GM12878 (cell line): ENCODE data around the gene RBM15B. TPM values are rescaled to one million over a fixed set of nuclear protein-coding genes. Genes with fewer than 3 reads are reported as not detected.

Experiments
- ATAC-seq: fragments of 200-7000 bp; cut with Tn5 transposase; 3 replicates; pipeline ENCODE4 v1.9.1; 2020; ENCODE audit warnings: mild to moderate bottlenecking, moderate library complexity
- BruUV-seq: library from RNA; stranded (reverse); fragments of 400-500 nt; replicated peaks from 2 replicates; lab custom pipeline; 2021; lab: Mats Ljungman, UMichigan
- CTCF ChIA-PET: fragments of 300-600 bp; sonication (Branson Sonifier 250); formaldehyde crosslinking; extraction: SDS; loops from one replicate; lab custom pipeline; 2021; ENCODE audit warnings: inconsistent platforms; lab: Yijun Ruan, JAX
- POLR2A ChIA-PET: fragments of 350-600 bp; formaldehyde crosslinking; extraction: SDS; loops from one replicate; lab custom pipeline; 2021; ENCODE audit warnings: inconsistent platforms; lab: Charles Lee
- RAD21 ChIA-PET: fragments of 300-600 bp; sonication (Branson Sonifier 250); formaldehyde crosslinking; loops from one replicate; lab custom pipeline; 2023; ENCODE audit warnings: antibody characterized with exemption; ENCODE audit not compliant: unreplicated experiment; lab: Charles Lee
- SMC1A ChIA-PET: fragments of 300-600 bp; sonication (Branson Sonifier 250); formaldehyde crosslinking; loops from one replicate; lab custom pipeline; 2023; ENCODE audit not compliant: unreplicated experiment, uncharacterized antibody; lab: Charles Lee
- DNase-seq: peaks from one replicate; pipeline ENCODE4 v3.0.0-alpha.2; 2011; ENCODE audit warnings: low read depth, low spot score
- FAIRE-seq: peaks from 3 replicates; lab custom pipeline; 2011; peaks lifted over from hg19 to GRCh38; lab: Jason Lieb, UNC
- H2AFZ ChIP-seq: 2 replicates; pipeline ENCODE4 v1.6.0; 2011; ENCODE audit warnings: low read depth, low read length, control low read depth; ENCODE audit not compliant: control insufficient read depth
- H3K27ac ChIP-seq: 2 replicates; pipeline ENCODE4 v1.5.1; 2011; ENCODE audit warnings: control low read depth; ENCODE audit not compliant: control insufficient read depth, insufficient read depth
- H3K27me3 ChIP-seq, 2 experiments: replicated peaks in 1 of 2; 2 replicates each; pipeline versions ENCODE4 v1.6.0 to v1.6.1; 2011; ENCODE audit warnings: low read length in 1 of 2; ENCODE audit not compliant: control insufficient read depth in 2 of 2, insufficient read depth in 2 of 2
- H3K36me3 ChIP-seq, 2 experiments: 2 replicates each; pipeline ENCODE4 v1.5.1; 2011; ENCODE audit warnings: low read length in 1 of 2; ENCODE audit not compliant: control insufficient read depth in 2 of 2, insufficient read depth in 2 of 2
- H3K4me1 ChIP-seq: 2 replicates; pipeline ENCODE4 v1.6.1; 2011; ENCODE audit warnings: mild to moderate bottlenecking, low read length, moderate library complexity, mixed read lengths; ENCODE audit not compliant: control insufficient read depth, insufficient read depth
- H3K4me2 ChIP-seq: 2 replicates; pipeline ENCODE4 v1.6.0; 2011; ENCODE audit warnings: control low read depth; ENCODE audit not compliant: control insufficient read depth, insufficient read depth
- H3K4me3 ChIP-seq: fragments of 200-600 bp; sonication (generic); 2 replicates; pipeline ENCODE4 v1.5.1; 2016
- H3K79me2 ChIP-seq: 2 replicates; pipeline ENCODE4 v1.6.0; 2011; ENCODE audit warnings: low read length; ENCODE audit not compliant: control insufficient read depth, insufficient read depth
- H3K9ac ChIP-seq: 2 replicates; pipeline ENCODE4 v1.8.0; 2011; ENCODE audit warnings: low read length, control low read depth, mixed read lengths; ENCODE audit not compliant: control insufficient read depth, insufficient read depth
- H3K9me3 ChIP-seq: replicated peaks from 3 replicates; pipeline ENCODE4 v1.5.1; 2011; ENCODE audit warnings: mild to moderate bottlenecking, low read length; ENCODE audit not compliant: control insufficient read depth, insufficient read depth
- H4K20me1 ChIP-seq: 2 replicates; pipeline ENCODE4 v1.6.0; 2011; ENCODE audit not compliant: control insufficient read depth, insufficient read depth
- ATF3 ChIP-seq: IDR thresholded peaks from 2 replicates; pipeline ENCODE4 v1.6.1; 2011; ENCODE audit warnings: low read depth, mild to moderate bottlenecking, low read length, moderate library complexity, borderline replicate concordance; ENCODE audit errors: extremely low read depth
- BCL3 ChIP-seq: IDR thresholded peaks from 2 replicates; pipeline ENCODE4 v1.6.1; 2011; ENCODE audit warnings: borderline replicate concordance, low read depth, mild to moderate bottlenecking, moderate library complexity, low read length; ENCODE audit not compliant: insufficient read depth, poor library complexity, severe bottlenecking
- BHLHE40 ChIP-seq, 2 experiments: fragments of 450-650 bp in 1 of 2; IDR thresholded peaks; 2 replicates each; pipeline ENCODE4 v1.6.1; 2011 to 2017; ENCODE audit warnings: low read depth in 2 of 2, borderline replicate concordance in 1 of 2, improper control_type of control experiment in 1 of 2, low read length in 1 of 2, mild to moderate bottlenecking in 1 of 2
- IKZF1 ChIP-seq: fragments of 450-650 bp; conservative IDR thresholded peaks from 2 replicates; pipeline ENCODE4 v1.6.1; 2017; ENCODE audit warnings: antibody characterized with exemption, mild to moderate bottlenecking
- JUNB ChIP-seq: IDR thresholded peaks from 2 replicates; pipeline ENCODE4 v1.6.1; 2016; ENCODE audit warnings: antibody characterized with exemption, mild to moderate bottlenecking
- MYB ChIP-seq: fragments of 150-350 bp; IDR thresholded peaks from 2 replicates; pipeline ENCODE4 v1.6.1; 2014; ENCODE audit warnings: mild to moderate bottlenecking, low read depth, low read length, borderline replicate concordance
- NFYB ChIP-seq: IDR thresholded peaks from 2 replicates; pipeline ENCODE4 v1.6.1; 2011; ENCODE audit warnings: low read depth, mild to moderate bottlenecking, low read length, improper control_type of control experiment, moderate library complexity; ENCODE audit not compliant: insufficient read depth
- NR2C1 ChIP-seq: fragments of 450-650 bp; IDR thresholded peaks from 2 replicates; pipeline ENCODE4 v1.6.1; 2017; ENCODE audit warnings: antibody characterized with exemption, mild to moderate bottlenecking, moderate library complexity
- PML ChIP-seq: IDR thresholded peaks from 2 replicates; pipeline ENCODE4 v1.6.1; 2012; ENCODE audit warnings: low read length, inconsistent platforms
- RAD51 ChIP-seq: fragments of 450-650 bp; IDR thresholded peaks from 2 replicates; pipeline ENCODE4 v1.6.1; 2016; ENCODE audit warnings: moderate library complexity, mild to moderate bottlenecking, inconsistent platforms
- RUNX3 ChIP-seq: IDR thresholded peaks from 2 replicates; pipeline ENCODE4 v1.6.1; 2012; ENCODE audit warnings: low read length, inconsistent platforms
- SREBF2 ChIP-seq: IDR thresholded peaks from 2 replicates; pipeline ENCODE4 v1.6.1; 2012; ENCODE audit warnings: mild to moderate bottlenecking, low read length
- STAT1 ChIP-seq: fragments of 450-650 bp; conservative IDR thresholded peaks from 2 replicates; pipeline ENCODE4 v1.6.1; 2014; ENCODE audit warnings: antibody characterized with exemption, mild to moderate bottlenecking
- SUPT20H ChIP-seq: IDR thresholded peaks from 2 replicates; pipeline ENCODE4 v1.6.1; 2011; ENCODE audit warnings: low read depth, mild to moderate bottlenecking, low read length, moderate library complexity, borderline replicate concordance; ENCODE audit not compliant: control insufficient read depth
- TCF7 ChIP-seq: IDR thresholded peaks from 2 replicates; pipeline ENCODE4 v1.6.1; 2014; ENCODE audit warnings: antibody characterized with exemption, borderline replicate concordance
- ZBTB40 ChIP-seq: fragments of 450-650 bp; IDR thresholded peaks from 2 replicates; pipeline ENCODE4 v1.6.1; 2016; ENCODE audit warnings: mild to moderate bottlenecking, moderate library complexity, borderline replicate concordance
- ZNF24 ChIP-seq: fragments of 450-650 bp; IDR thresholded peaks from 2 replicates; pipeline ENCODE4 v1.6.1; 2017; ENCODE audit warnings: antibody characterized with exemption, mild to moderate bottlenecking
- WGBS: methylation state at CpG from one replicate; pipeline ENCODE4 v1.1.6; 2016; ENCODE audit warnings: low lambda C conversion rate; ENCODE audit not compliant: insufficient replicate concordance, insufficient coverage; ENCODE audit errors: missing lambda C conversion rate; 5-methylcytosine and 5-hydroxymethylcytosine counted together
- in situ Hi-C: fragments of 300-500 bp; cut with MboI; formaldehyde crosslinking; loops from 9 replicates; pipeline ENCODE4 v1.14.3; 2018; ENCODE audit warnings: mixed read lengths
- intact Hi-C: fragments of 100-400 bp; cut with micrococcal nuclease; formaldehyde crosslinking; loops from one replicate; pipeline ENCODE4 v1.14.2; 2022; ENCODE audit not compliant: unreplicated experiment
- polyA plus RNA-seq, 11 experiments: library from polyadenylated mRNA; depleted of rRNA in 4 of 11; unstranded in 6 of 11; stranded (reverse) in 5 of 11; fragments of >200 nt; fragmentation: Nextera tagmentation in 4 of 11; fragmentation: Illumina TruSeq in 1 of 11; extraction: Ambion mirVana in 4 of 11; extraction: Trizol in 1 of 11; gene quantifications; 1 replicate in 1 of 11; 2 replicates in 10 of 11; pipeline versions ENCODE4 v1.2.1 to v1.2.3, GENCODE V29; 2011 to 2016; ENCODE audit warnings: inconsistent platforms in 2 of 11, missing spikeins in 2 of 11, low read depth in 1 of 11
- total RNA-seq, 4 experiments: library from RNA; depleted of rRNA in 3 of 4; stranded (reverse); fragments of >200 nt in 3 of 4; fragmentation: Illumina TruSeq in 1 of 4; extraction: Trizol in 1 of 4; gene quantifications; 2 replicates each; pipeline versions ENCODE4 v1.2.1 to v1.2.3, GENCODE V29; 2013 to 2021

Gene RBM15B
- total and polyA plus RNA-seq, 10 of the 15 experiments (the other 5 are each of a cell fraction or from before 2014, with no cell fraction given), result 2.4 to 34.5 (median 19.1) TPM

- no peaks in the 10 kb centered on the region for H3K27me3 ChIP-seq
- H2AFZ ChIP-seq, result no peak overlapping the region
- DNase-seq (no peak), ATAC-seq (no peak), FAIRE-seq (no peak)
- no peak overlapping the region for H3K9ac ChIP-seq
- intact Hi-C loops, result no loop called here
- no peaks in the 10 kb centered on the region for H3K4me1 ChIP-seq
- RAD21 ChIA-PET, result no interaction called here
- SMC1A ChIA-PET, result no interaction called here
- CTCF ChIA-PET, result no interaction called here
- no peaks in the 10 kb centered on the region for H4K20me1 ChIP-seq
- no peaks in the 10 kb centered on the region for H3K9me3 ChIP-seq
- no peaks in the 10 kb centered on the region for H3K79me2 ChIP-seq
- peaks cover 7 to 20% of the 10 kb centered on the region in 2 experiments for H3K36me3 ChIP-seq
- no peak overlapping the region for H3K4me3 ChIP-seq
- H3K27ac ChIP-seq, result no peak overlapping the region
- no TSS peak for BruUV-seq
- TF ChIP-seq ZBTB40 (no peak), PML (no peak), ATF3 (no peak), JUNB (no peak), NR2C1 (no peak), ZNF24 (no peak), NFYB (no peak), SREBF2 (no peak), IKZF1 (no peak), RAD51 (no peak), STAT1 (no peak), TCF7 (no peak), RUNX3 (no peak), SUPT20H (no peak), MYB (no peak), BHLHE40 (IDR thresholded peaks at IDR 0.05; ENCODE audit: borderline replicate concordance in 1 of 2, low read depth in 2 of 2, low read length in 1 of 2) (no peak), BCL3 (no peak)
- H3K4me2 ChIP-seq, result no peak overlapping the region
- POLR2A ChIA-PET, result no interaction called here
- 95% methylated on average over 2 of the region's 2 CpGs for WGBS
- in situ Hi-C loops, result no loop called here
These were observed 17.7 kb downstream of the RBM15B start for GRCh38 chr3:51408813-51409212.
